Activated CD8-positive, alpha-beta T cell treated with anti-CD3 and anti-CD28 coated beads for 36 hours (primary cell): ENCODE data around the gene ADGRG1. TPM values are rescaled to one million over a fixed set of nuclear protein-coding genes. Genes with fewer than 3 reads are reported as not detected.
"Not testable (repeated sequence)": the region's sequence is repeated elsewhere in the genome, so short reads cannot be mapped to it uniquely, and the experiment has no call there.

Experiments
- ATAC-seq: fragments of 200-7000 bp; cut with Tn5 transposase; one replicate; pipeline ENCODE4 v1.10.0; 2021; ENCODE audit warnings: mild to moderate bottlenecking, moderate library complexity
- CTCF ChIA-PET: fragments of 350-600 bp; sonication (Branson Sonifier 250); formaldehyde crosslinking; loops from one replicate; lab custom pipeline; 2021; ENCODE audit warnings: antibody characterized with exemption; lab: Charles Lee
- POLR2A ChIA-PET: fragments of 350-600 bp; sonication (Branson Sonifier 250); formaldehyde crosslinking; loops from one replicate; lab custom pipeline; 2021; ENCODE audit warnings: antibody characterized with exemption; lab: Charles Lee
- DNase-seq: peaks from one replicate; pipeline ENCODE4 v3.0.0-alpha.2; 2020
- H3K27ac Mint-ChIP-seq: one replicate; pipeline ENCODE4 v1.8.0; 2021; ENCODE audit warnings: mild to moderate bottlenecking, mixed read lengths
- H3K27me3 Mint-ChIP-seq: one replicate; pipeline ENCODE4 v1.8.0; 2021; ENCODE audit warnings: mixed read lengths
- H3K36me3 Mint-ChIP-seq: one replicate; pipeline ENCODE4 v1.8.0; 2021; ENCODE audit warnings: low read depth, mixed read lengths
- H3K4me1 Mint-ChIP-seq: one replicate; pipeline ENCODE4 v1.8.0; 2021; ENCODE audit warnings: low read depth, mixed read lengths
- H3K4me3 Mint-ChIP-seq: one replicate; pipeline ENCODE4 v1.8.0; 2021; ENCODE audit warnings: mild to moderate bottlenecking, moderate library complexity, mixed read lengths
- H3K9me3 Mint-ChIP-seq: one replicate; pipeline ENCODE4 v1.8.0; 2021; ENCODE audit warnings: mixed read lengths
- CTCF ChIP-seq: fragments of 200-600 bp; IDR thresholded peaks from one replicate; pipeline ENCODE4 v1.8.0; 2022; ENCODE audit warnings: antibody characterized with exemption, mild to moderate bottlenecking
- intact Hi-C: fragments of 100-400 bp; cut with micrococcal nuclease; formaldehyde crosslinking; loops from one replicate; pipeline ENCODE4 v1.10.0; 2022
- total RNA-seq, 2 experiments: library from RNA; stranded (reverse); gene quantifications; one replicate each; pipeline ENCODE4 v1.2.3, GENCODE V29; 2021

ADGRG1 gene
- total RNA-seq, 2 experiments from 2014 or later, result 4.9 to 8.5 TPM

- TF ChIP-seq CTCF, result no peak
- Mint-ChIP-seq H3K9me3 (peaks cover 20% of the 10 kb centered on the region), H3K4me1 (peaks cover 53% of the 10 kb centered on the region), H3K27me3 (no peaks in the 10 kb centered on the region), H3K27ac (peak overlapping the region; percentile 98), H3K4me3 (peak overlapping the region; percentile 77), H3K36me3 (peaks cover 28% of the 10 kb centered on the region)
- DNase-seq (peak; percentile 90), ATAC-seq (peak; percentile 71)
- intact Hi-C loops, result loop anchor here (5.0 kb wide), 2 partner anchors 50 to 55 kb away; partner anchors contain the start of gene ADGRG5
- ChIA-PET CTCF (interaction anchor here (1.0 to 12.1 kb wide), 9 partner anchors 10 to 144 kb away, joined by 3 to 180 read pairs (median 11); no protein-coding TSS in a partner anchor), POLR2A (interaction anchor here (0.6 to 5.3 kb wide), 7 partner anchors 9 to 80 kb away, joined by 3 to 68 read pairs (median 25); no protein-coding TSS in a partner anchor)
Observed at GRCh38 chr16:57592591-57593003, 35.8 kb upstream of the ADGRG1 start.

GRCh38 chr16:57593021-57593420 lies 35.4 kb upstream of the ADGRG1 start:
- peaks cover 28% of the 10 kb centered on the region for H3K36me3 Mint-ChIP-seq
- peak; percentile 45 for DNase-seq
- no peaks in the 10 kb centered on the region for H3K27me3 Mint-ChIP-seq
- H3K9me3 Mint-ChIP-seq, result peaks cover 22% of the 10 kb centered on the region
- peaks cover 53% of the 10 kb centered on the region for H3K4me1 Mint-ChIP-seq
- peak overlapping the region; percentile 77 for H3K4me3 Mint-ChIP-seq
- ChIA-PET POLR2A (interaction anchor here (0.8 to 5.3 kb wide), 5 partner anchors 9 to 56 kb away, joined by 3 to 68 read pairs (median 38); no protein-coding TSS in a partner anchor), CTCF (interaction anchor here (1.0 to 12.1 kb wide), 7 partner anchors 9 to 144 kb away, joined by 3 to 180 read pairs (median 19); no protein-coding TSS in a partner anchor)
- H3K27ac Mint-ChIP-seq, result peak overlapping the region; percentile 98
- intact Hi-C loops, result loop anchor here (5.0 kb wide), 2 partner anchors 51 to 54 kb away; partner anchors contain the start of gene ADGRG5
- peak; percentile 1 for ATAC-seq
- TF ChIP-seq CTCF, result no peak

- peaks cover 23% of the 10 kb centered on the region for H3K9me3 Mint-ChIP-seq
- peaks cover 50% of the 10 kb centered on the region for H3K4me1 Mint-ChIP-seq
- TF ChIP-seq CTCF, result no peak
- POLR2A ChIA-PET, result interaction anchor here (4.1 to 5.3 kb wide), 2 partner anchors 8 to 17 kb away, joined by 38 to 68 read pairs; no protein-coding TSS in a partner anchor
- CTCF ChIA-PET, result interaction anchor here (1.0 to 12.1 kb wide), 6 partner anchors 8 to 143 kb away, joined by 3 to 180 read pairs (median 46); no protein-coding TSS in a partner anchor
- no peaks in the 10 kb centered on the region for H3K27me3 Mint-ChIP-seq
- no peak overlapping the region for H3K27ac Mint-ChIP-seq
- peaks cover 30% of the 10 kb centered on the region for H3K36me3 Mint-ChIP-seq
- intact Hi-C loops, result loop anchor here (5.0 kb wide), 2 partner anchors 52 to 53 kb away; partner anchors contain the start of gene ADGRG5
- no peak overlapping the region for H3K4me3 Mint-ChIP-seq
- ATAC-seq (no peak), DNase-seq (no peak)
Observed at GRCh38 chr16:57593990-57594389, 34.4 kb upstream of the ADGRG1 start.

- H3K9me3 Mint-ChIP-seq, result peaks cover 23% of the 10 kb centered on the region
- TF ChIP-seq CTCF, result no peak
- DNase-seq (no peak), ATAC-seq (no peak)
- H3K4me1 Mint-ChIP-seq, result peaks cover 48% of the 10 kb centered on the region
- H3K4me3 Mint-ChIP-seq, result no peak overlapping the region
- POLR2A ChIA-PET, result interaction anchor here (0.8 to 5.3 kb wide), 2 partner anchors 15 to 16 kb away, joined by 3 to 68 read pairs; no protein-coding TSS in a partner anchor
- CTCF ChIA-PET, result interaction anchor here (3.6 to 12.1 kb wide), 3 partner anchors 16 to 53 kb away, joined by 19 to 180 read pairs (median 101); no protein-coding TSS in a partner anchor
- no peak overlapping the region for H3K27ac Mint-ChIP-seq
- intact Hi-C loops, result loop anchor here (5.0 kb wide), 2 partner anchors 52 to 53 kb away; partner anchors contain the start of gene ADGRG5
- peaks cover 36% of the 10 kb centered on the region for H3K36me3 Mint-ChIP-seq
- no peaks in the 10 kb centered on the region for H3K27me3 Mint-ChIP-seq
Observed at GRCh38 chr16:57594531-57595031, 33.8 kb upstream of the ADGRG1 start.

- ATAC-seq, H3K27ac Mint-ChIP-seq, intact Hi-C loops, H3K27me3 Mint-ChIP-seq, POLR2A ChIA-PET, DNase-seq, H3K4me3 Mint-ChIP-seq: not testable (repeated sequence)
- Mint-ChIP-seq H3K9me3 (peaks cover 23% of the 10 kb centered on the region), H3K4me1 (peaks cover 52% of the 10 kb centered on the region), H3K36me3 (peaks cover 39% of the 10 kb centered on the region)
- CTCF ChIA-PET, result interaction anchor here (0.8 to 2.3 kb wide), 2 partner anchors 14 to 52 kb away, joined by 4 to 8 read pairs; no protein-coding TSS in a partner anchor
Observed at GRCh38 chr16:57596234-57596633, 32.2 kb upstream of the ADGRG1 start.
